Measurements from ENCODE around the gene KRT15.

DNA sequence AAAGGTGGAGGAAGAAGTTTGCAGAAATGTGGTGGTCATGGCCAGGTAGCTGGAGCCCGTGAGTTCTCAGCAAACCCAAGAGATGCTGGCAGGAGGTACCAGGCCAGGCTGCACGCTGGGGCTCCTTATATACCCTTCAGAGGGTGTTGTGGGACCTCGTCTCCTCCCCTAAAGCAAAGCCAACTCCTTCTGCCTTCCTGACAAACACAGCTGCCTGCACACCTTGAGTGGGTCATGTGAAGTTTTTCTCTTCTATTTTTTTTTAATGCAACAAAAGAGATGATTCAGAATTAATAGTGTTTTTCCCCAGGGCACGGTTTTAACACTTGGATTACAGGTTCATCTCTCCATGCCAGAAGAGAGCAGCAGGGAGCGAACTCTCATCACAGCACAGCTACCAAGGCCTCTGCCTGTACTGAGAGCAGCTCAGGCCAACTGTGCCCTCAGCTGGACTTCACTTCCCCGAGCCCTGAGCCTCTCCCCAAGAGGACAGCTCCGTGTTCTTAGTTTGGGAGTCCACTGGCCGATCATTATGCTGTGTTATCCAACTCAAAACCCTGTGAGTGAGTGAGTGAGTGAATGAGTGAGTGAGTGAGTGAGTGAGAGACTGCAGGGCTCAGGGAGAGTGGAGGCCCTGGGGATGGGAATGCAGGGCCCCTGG, at the start of gene KRT15:
- TF ChIP-seq, protein P1, sequence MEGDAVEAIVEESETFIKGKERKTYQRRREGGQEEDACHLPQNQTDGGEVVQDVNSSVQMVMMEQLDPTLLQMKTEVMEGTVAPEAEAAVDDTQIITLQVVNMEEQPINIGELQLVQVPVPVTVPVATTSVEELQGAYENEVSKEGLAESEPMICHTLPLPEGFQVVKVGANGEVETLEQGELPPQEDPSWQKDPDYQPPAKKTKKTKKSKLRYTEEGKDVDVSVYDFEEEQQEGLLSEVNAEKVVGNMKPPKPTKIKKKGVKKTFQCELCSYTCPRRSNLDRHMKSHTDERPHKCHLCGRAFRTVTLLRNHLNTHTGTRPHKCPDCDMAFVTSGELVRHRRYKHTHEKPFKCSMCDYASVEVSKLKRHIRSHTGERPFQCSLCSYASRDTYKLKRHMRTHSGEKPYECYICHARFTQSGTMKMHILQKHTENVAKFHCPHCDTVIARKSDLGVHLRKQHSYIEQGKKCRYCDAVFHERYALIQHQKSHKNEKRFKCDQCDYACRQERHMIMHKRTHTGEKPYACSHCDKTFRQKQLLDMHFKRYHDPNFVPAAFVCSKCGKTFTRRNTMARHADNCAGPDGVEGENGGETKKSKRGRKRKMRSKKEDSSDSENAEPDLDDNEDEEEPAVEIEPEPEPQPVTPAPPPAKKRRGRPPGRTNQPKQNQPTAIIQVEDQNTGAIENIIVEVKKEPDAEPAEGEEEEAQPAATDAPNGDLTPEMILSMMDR (IDR thresholded peaks at IDR 0.05; ENCODE audit: low read depth, low read length, missing input control): no peak
- TF ChIP-seq, protein P2, sequence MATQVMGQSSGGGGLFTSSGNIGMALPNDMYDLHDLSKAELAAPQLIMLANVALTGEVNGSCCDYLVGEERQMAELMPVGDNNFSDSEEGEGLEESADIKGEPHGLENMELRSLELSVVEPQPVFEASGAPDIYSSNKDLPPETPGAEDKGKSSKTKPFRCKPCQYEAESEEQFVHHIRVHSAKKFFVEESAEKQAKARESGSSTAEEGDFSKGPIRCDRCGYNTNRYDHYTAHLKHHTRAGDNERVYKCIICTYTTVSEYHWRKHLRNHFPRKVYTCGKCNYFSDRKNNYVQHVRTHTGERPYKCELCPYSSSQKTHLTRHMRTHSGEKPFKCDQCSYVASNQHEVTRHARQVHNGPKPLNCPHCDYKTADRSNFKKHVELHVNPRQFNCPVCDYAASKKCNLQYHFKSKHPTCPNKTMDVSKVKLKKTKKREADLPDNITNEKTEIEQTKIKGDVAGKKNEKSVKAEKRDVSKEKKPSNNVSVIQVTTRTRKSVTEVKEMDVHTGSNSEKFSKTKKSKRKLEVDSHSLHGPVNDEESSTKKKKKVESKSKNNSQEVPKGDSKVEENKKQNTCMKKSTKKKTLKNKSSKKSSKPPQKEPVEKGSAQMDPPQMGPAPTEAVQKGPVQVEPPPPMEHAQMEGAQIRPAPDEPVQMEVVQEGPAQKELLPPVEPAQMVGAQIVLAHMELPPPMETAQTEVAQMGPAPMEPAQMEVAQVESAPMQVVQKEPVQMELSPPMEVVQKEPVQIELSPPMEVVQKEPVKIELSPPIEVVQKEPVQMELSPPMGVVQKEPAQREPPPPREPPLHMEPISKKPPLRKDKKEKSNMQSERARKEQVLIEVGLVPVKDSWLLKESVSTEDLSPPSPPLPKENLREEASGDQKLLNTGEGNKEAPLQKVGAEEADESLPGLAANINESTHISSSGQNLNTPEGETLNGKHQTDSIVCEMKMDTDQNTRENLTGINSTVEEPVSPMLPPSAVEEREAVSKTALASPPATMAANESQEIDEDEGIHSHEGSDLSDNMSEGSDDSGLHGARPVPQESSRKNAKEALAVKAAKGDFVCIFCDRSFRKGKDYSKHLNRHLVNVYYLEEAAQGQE (IDR thresholded peaks at IDR 0.05): no peak
